MM.1S (cell line): ENCODE measurements around the gene ATP5ME.

Experiments used
- DNase-seq: peaks from one replicate; pipeline ENCODE4 v3.0.0-alpha.2; 2015
- H2AFZ ChIP-seq: fragments of 300-600 bp; sonication (generic); 2 replicates; pipeline ENCODE4 v1.6.0; 2016; ENCODE audit warnings: antibody characterized with exemption, low read length
- H3F3A ChIP-seq: fragments of 300-600 bp; sonication (generic); 2 replicates; pipeline ENCODE4 v1.6.1; 2016; ENCODE audit warnings: mild to moderate bottlenecking, antibody characterized with exemption, low read length, moderate library complexity, mixed read lengths; ENCODE audit not compliant: insufficient read depth
- H3K27ac ChIP-seq: fragments of 300-600 bp; sonication (generic); 2 replicates; pipeline ENCODE4 v1.5.1; 2016; ENCODE audit warnings: mild to moderate bottlenecking, low read length
- H3K27me3 ChIP-seq: fragments of 300-600 bp; sonication (generic); replicated peaks from 2 replicates; pipeline ENCODE4 v1.6.0; 2016; ENCODE audit warnings: low read length; ENCODE audit not compliant: insufficient read depth
- H3K36me3 ChIP-seq: fragments of 300-600 bp; sonication (generic); replicated peaks from 2 replicates; pipeline ENCODE4 v1.6.1; 2016; ENCODE audit warnings: mild to moderate bottlenecking, low read length, mixed read lengths; ENCODE audit not compliant: insufficient read depth
- H3K4me1 ChIP-seq: fragments of 300-600 bp; sonication (generic); 2 replicates; pipeline ENCODE4 v1.6.1; 2016; ENCODE audit warnings: low read length, mixed read lengths
- H3K4me2 ChIP-seq: fragments of 300-600 bp; sonication (generic); 2 replicates; pipeline ENCODE4 v1.6.0; 2016; ENCODE audit warnings: low read depth, low read length
- H3K4me3 ChIP-seq: fragments of 300-600 bp; sonication (generic); 2 replicates; pipeline ENCODE4 v1.5.1; 2016; ENCODE audit warnings: low read length, mixed read lengths
- H3K79me2 ChIP-seq: fragments of 300-600 bp; sonication (generic); 2 replicates; pipeline ENCODE4 v1.6.1; 2016; ENCODE audit warnings: mixed run types, low read length, mixed read lengths
- H3K9ac ChIP-seq: fragments of 300-600 bp; sonication (generic); 2 replicates; pipeline ENCODE4 v1.6.1; 2016; ENCODE audit warnings: low read length, mixed read lengths
- H3K9me2 ChIP-seq: fragments of 300-600 bp; sonication (generic); replicated peaks from 2 replicates; pipeline ENCODE4 v1.6.1; 2016; ENCODE audit warnings: mild to moderate bottlenecking, low read length, mixed read lengths; ENCODE audit not compliant: insufficient read depth
- H3K9me3 ChIP-seq: fragments of 300-600 bp; sonication (generic); replicated peaks from 2 replicates; pipeline ENCODE4 v1.6.1; 2016; ENCODE audit warnings: mild to moderate bottlenecking, low read length, mixed read lengths; ENCODE audit not compliant: insufficient read depth
- H4K20me1 ChIP-seq: fragments of 300-600 bp; sonication (generic); 2 replicates; pipeline ENCODE4 v1.6.1; 2016; ENCODE audit warnings: mild to moderate bottlenecking, low read length, moderate library complexity, mixed read lengths; ENCODE audit not compliant: insufficient read depth
- EZH2 ChIP-seq: fragments of 300-600 bp; sonication (generic); optimal IDR thresholded peaks from 2 replicates; pipeline ENCODE3; 2017; ENCODE audit warnings: low read depth, mild to moderate bottlenecking, antibody characterized with exemption, low read length, mixed read lengths
- EZH2phosphoT487 ChIP-seq: fragments of 300-600 bp; sonication (generic); IDR thresholded peaks from 2 replicates; pipeline ENCODE4 v1.6.1; 2018; ENCODE audit warnings: antibody characterized with exemption, low read length
- TF ChIP-seq, protein P1 (sequence below): fragments of 300-600 bp; sonication (generic); IDR thresholded peaks from 2 replicates; pipeline ENCODE4 v1.5.1; 2016; ENCODE audit warnings: antibody characterized with exemption, low read length, mixed read lengths

The ATP5ME gene

DNA sequence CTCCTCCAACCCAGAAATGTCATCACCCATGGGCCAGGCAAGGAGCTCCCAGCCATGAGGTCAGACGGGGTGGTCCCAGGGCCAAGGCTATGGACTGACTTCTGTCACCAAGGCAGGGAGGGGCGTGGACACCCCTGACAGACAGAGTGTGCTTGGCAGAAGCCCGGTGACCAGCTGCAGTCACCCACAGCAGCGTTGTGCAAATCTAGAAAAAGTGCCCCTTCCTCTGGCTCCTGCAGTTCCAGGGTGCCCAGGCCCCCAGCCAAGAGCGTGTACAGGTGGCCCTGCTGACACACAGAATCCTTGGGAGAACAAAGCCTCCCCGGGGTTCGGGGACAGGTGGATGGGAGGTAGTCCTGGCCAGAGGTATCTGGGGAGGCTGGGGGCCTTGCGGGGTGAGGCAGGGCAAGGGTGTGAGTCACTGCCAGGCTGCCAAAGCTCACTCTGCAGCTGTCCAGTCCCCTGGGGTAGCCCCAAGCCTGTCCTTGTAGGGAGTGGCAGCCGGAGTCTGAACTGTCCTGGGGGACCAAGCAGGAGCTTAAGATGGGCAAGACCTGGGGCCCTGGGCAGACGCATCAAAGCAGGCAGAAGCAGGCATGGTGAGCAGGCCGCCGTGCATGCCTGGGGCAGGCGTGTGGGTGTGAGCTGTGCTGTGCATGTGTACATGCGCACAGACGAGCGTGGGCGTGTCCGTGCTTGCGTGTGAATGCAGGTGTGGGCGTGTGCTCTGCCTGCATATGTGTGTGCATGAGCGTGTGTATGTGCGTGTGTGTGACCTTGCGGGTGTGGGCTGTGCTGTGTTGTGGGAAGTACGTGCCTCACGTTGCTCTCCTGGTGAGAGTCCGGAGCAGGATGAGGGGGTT lies 3.6 kb upstream of the ATP5ME start:
- H3K9me3 ChIP-seq: no peaks in the 10 kb centered on the region
- no peak overlapping the region for H3K4me3 ChIP-seq
- no peak overlapping the region for H3K27ac ChIP-seq
- no peaks in the 10 kb centered on the region for H3K27me3 ChIP-seq
- TF ChIP-seq EZH2 (no peak), EZH2phosphoT487 (no peak)
- TF ChIP-seq, protein P1, sequence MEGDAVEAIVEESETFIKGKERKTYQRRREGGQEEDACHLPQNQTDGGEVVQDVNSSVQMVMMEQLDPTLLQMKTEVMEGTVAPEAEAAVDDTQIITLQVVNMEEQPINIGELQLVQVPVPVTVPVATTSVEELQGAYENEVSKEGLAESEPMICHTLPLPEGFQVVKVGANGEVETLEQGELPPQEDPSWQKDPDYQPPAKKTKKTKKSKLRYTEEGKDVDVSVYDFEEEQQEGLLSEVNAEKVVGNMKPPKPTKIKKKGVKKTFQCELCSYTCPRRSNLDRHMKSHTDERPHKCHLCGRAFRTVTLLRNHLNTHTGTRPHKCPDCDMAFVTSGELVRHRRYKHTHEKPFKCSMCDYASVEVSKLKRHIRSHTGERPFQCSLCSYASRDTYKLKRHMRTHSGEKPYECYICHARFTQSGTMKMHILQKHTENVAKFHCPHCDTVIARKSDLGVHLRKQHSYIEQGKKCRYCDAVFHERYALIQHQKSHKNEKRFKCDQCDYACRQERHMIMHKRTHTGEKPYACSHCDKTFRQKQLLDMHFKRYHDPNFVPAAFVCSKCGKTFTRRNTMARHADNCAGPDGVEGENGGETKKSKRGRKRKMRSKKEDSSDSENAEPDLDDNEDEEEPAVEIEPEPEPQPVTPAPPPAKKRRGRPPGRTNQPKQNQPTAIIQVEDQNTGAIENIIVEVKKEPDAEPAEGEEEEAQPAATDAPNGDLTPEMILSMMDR: no peak
- no peaks in the 10 kb centered on the region for H3K9me2 ChIP-seq
- H3K9ac ChIP-seq: no peak overlapping the region
- H3K79me2 ChIP-seq: no peaks in the 10 kb centered on the region
- no peak overlapping the region for H3K4me2 ChIP-seq
- no peak for DNase-seq
- no peak overlapping the region for H2AFZ ChIP-seq
- no peaks in the 10 kb centered on the region for H3F3A ChIP-seq
- no peaks in the 10 kb centered on the region for H3K36me3 ChIP-seq
- H3K4me1 ChIP-seq: no peaks in the 10 kb centered on the region
- no peaks in the 10 kb centered on the region for H4K20me1 ChIP-seq

DNA sequence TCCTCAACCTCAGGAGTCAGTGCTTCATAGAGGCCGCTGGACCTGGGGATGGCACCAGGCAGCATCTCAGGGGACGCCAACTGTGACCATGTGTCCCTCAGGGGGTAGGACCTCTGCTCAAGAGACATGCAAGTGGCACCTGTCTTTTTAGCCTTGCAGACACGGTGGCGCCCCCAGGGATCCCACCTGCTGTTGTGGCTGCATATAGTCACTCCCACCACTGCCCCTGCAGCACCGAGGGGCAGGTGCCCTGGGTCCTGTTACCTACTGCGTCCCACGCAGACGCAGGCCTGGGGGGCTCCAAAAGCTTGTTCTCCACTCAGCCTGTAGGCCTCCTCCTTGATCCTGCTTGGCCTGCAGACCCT lies 2.8 kb upstream of the ATP5ME start:
- H3K36me3 ChIP-seq: no peaks in the 10 kb centered on the region
- no peak overlapping the region for H3K4me3 ChIP-seq
- H3K27me3 ChIP-seq: no peaks in the 10 kb centered on the region
- no peaks in the 10 kb centered on the region for H3K4me1 ChIP-seq
- H3K9me2 ChIP-seq: no peaks in the 10 kb centered on the region
- no peaks in the 10 kb centered on the region for H3F3A ChIP-seq
- no peak overlapping the region for H3K27ac ChIP-seq
- TF ChIP-seq EZH2phosphoT487 (no peak), EZH2 (no peak)
- TF ChIP-seq, protein P1: no peak
- H3K4me2 ChIP-seq: no peak overlapping the region
- no peaks in the 10 kb centered on the region for H3K9me3 ChIP-seq
- H3K79me2 ChIP-seq: no peaks in the 10 kb centered on the region
- no peak overlapping the region for H2AFZ ChIP-seq
- no peak for DNase-seq
- no peaks in the 10 kb centered on the region for H4K20me1 ChIP-seq
- H3K9ac ChIP-seq: no peak overlapping the region

DNA sequence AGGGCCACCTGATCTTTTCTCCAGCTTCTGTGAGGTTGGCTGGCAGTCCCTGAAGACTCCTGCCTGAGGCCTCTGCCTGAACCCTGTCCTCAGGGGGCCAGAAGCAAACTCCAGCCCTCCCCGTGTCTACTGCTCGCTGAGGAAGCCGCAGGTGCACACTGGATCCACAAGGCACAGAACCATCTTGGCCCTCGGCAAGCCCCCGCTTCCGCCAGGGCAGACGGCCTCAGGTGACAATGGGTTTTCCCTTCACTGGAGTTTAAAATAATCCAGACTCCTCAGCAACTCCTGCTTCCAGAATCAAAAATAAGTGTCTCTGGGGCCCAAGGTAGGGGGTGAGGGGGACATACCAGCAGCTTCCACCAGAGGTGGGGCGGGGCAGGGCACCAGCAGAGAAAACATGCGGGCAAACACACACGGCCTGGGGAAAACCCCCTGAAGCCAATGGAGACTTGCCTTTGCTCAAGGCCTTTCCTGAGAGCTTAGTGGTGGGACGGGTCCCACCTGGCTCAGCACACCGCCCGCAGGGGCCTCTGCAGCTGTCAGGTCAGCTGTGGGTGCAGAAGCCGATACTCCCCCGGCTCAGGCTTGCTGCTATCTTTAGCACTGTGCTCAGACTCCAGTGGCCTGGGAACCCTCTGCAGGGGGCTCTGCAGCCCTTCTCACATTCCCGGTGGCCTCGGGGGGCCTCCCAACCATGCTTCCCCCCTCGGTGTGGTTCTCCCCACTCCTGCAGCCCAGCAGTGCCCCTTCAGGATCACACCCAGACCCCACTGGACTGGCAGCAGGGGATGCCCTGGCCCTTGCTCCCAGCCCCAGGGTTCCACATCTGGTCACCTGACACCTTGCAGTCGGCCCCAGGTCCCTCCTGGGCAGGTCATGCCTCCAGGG lies 2.1 kb upstream of the ATP5ME start:
- Histone ChIP-seq H3K4me2 (no peak overlapping the region), H3K9me3 (no peaks in the 10 kb centered on the region), H4K20me1 (no peaks in the 10 kb centered on the region), H3K27ac (no peak overlapping the region), H3F3A (no peaks in the 10 kb centered on the region), H3K9me2 (no peaks in the 10 kb centered on the region), H3K27me3 (no peaks in the 10 kb centered on the region), H3K79me2 (no peaks in the 10 kb centered on the region), H2AFZ (no peak overlapping the region), H3K9ac (no peak overlapping the region), H3K4me3 (no peak overlapping the region), H3K4me1 (no peaks in the 10 kb centered on the region), H3K36me3 (no peaks in the 10 kb centered on the region)
- DNase-seq: no peak
- TF ChIP-seq EZH2: no peak
- TF ChIP-seq EZH2phosphoT487: no peak
- TF ChIP-seq, protein P1: no peak
